ENCODE data around the gene TRUB2.

GRCh38 chr9:128337936-128338335, 15.7 kb upstream of the TRUB2 start:
- TF ChIP-seq RARB (CRISPR knock-in tag; IDR thresholded peaks at IDR 0.05) (no peak), SNAI2 (CRISPR knock-in tag; IDR thresholded peaks at IDR 0.05) (no peak), ISL1 (CRISPR knock-in tag; IDR thresholded peaks at IDR 0.05) (no peak), TSHZ2 (CRISPR knock-in tag; IDR thresholded peaks at IDR 0.05) (no peak), BACH2 (CRISPR knock-in tag; IDR thresholded peaks at IDR 0.05; ENCODE audit: borderline replicate concordance) (no peak), OSR1 (CRISPR knock-in tag; IDR thresholded peaks at IDR 0.05) (no peak), GLIS3 (CRISPR knock-in tag; IDR thresholded peaks at IDR 0.05) (no peak)

Measured in SK-N-SH treated with all-trans-retinoic acid at 6 μM for 48 hours (cell line).